GM12865 (cell line): Measurements from ENCODE around the gene SNAP91.

Source experiments
- DNase-seq: peaks from one replicate; pipeline ENCODE4 v3.0.0; 2010; ENCODE audit warnings: low read depth
- H3K4me3 ChIP-seq: 2 replicates; pipeline ENCODE4 v1.5.1; 2011; ENCODE audit warnings: mild to moderate bottlenecking, low read depth, low read length, control low read depth
- CTCF ChIP-seq: IDR thresholded peaks from 2 replicates; pipeline ENCODE4 v1.5.1; 2011; ENCODE audit warnings: low read length, control low read depth, low read depth, inconsistent platforms; ENCODE audit not compliant: insufficient read depth; ENCODE audit errors: missing control alignments

Gene SNAP91

GRCh38 chr6:83729871-83730270, 21.0 kb upstream of the SNAP91 start:
- DNase-seq = no peak
- H3K4me3 ChIP-seq = no peak overlapping the region
- TF ChIP-seq CTCF = no peak

GRCh38 chr6:83722876-83723275, 14.0 kb upstream of the SNAP91 start:
- TF ChIP-seq CTCF = no peak
- no peak for DNase-seq
- no peak overlapping the region for H3K4me3 ChIP-seq

GRCh38 chr6:83717809-83718208, 8.9 kb upstream of the SNAP91 start:
- no peak for DNase-seq
- no peak for TF ChIP-seq CTCF
- no peak overlapping the region for H3K4me3 ChIP-seq

GRCh38 chr6:83711958-83712357, 3.1 kb upstream of the SNAP91 start:
- no peak overlapping the region for H3K4me3 ChIP-seq
- no peak for TF ChIP-seq CTCF
- DNase-seq = no peak

- DNase-seq = no peak
- 0 out of 2 replicates have a peak overlapping the region, but pooled peaks have one; percentile 46 for H3K4me3 ChIP-seq
- no peak for TF ChIP-seq CTCF
These were observed 798 bp upstream of the SNAP91 start for GRCh38 chr6:83709748-83710050.

- DNase-seq = no peak
- no peak for TF ChIP-seq CTCF
- H3K4me3 ChIP-seq = peak overlapping the region; percentile 7; the same call in 1 of the 2 replicates
These were observed 343 bp downstream of the SNAP91 start for GRCh38 chr6:83708546-83708969.

GRCh38 chr6:83707829-83708545, 914 bp downstream of the SNAP91 start:
- DNase-seq = no peak
- TF ChIP-seq CTCF = no peak
- H3K4me3 ChIP-seq = peak overlapping the region; percentile 7; the same call in 1 of the 2 replicates
